ENCODE measurements around the gene ZNF185.

DNA sequence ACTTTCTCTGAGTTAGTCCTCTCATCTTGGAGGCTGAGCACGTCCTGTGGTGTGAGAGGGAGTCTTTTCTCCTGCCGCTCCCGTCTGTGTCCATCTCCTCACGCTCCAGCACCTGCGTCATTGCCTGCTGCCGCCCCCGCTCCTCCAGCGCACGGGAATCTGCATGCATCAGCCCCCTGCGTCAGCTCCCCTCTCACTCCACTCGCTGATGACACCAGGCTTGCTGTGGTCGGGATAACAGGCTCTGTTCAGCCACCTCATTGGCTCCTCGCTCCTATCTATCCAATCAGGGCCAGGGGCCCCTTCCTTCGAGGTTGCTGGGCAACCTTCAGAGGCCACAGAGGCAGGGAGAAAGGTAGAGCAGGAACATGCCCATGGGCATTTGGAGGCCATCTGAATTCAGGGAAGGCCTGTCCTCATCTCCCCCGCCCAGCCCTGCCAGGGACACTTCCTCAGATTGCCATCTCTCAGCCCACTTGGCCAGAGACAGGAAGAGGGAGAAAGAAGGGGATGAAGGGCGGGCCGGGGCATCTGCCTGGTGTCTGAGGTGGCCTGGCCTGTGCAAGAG, 9.3 kb downstream of the ZNF185 start:
- TF ChIP-seq CTCF (IDR thresholded peaks at IDR 0.05 in 4 of 5, conservative IDR thresholded peaks at IDR 0.05 in 1 of 5) (no peak), POLR2A (IDR thresholded peaks at IDR 0.05) (no peak)
